GM21390 (cell line): ENCODE measurements around the gene MDC1.
A peak's percentile ranks its signal among the peaks of the same experiment; 100 is the strongest.

ENCODE experiments used
- ATAC-seq: cut with Tn5 transposase; IDR thresholded peaks from one replicate; pipeline ENCODE4 v1.9.1; 2021; ENCODE audit not compliant: unreplicated experiment

Gene MDC1

DNA sequence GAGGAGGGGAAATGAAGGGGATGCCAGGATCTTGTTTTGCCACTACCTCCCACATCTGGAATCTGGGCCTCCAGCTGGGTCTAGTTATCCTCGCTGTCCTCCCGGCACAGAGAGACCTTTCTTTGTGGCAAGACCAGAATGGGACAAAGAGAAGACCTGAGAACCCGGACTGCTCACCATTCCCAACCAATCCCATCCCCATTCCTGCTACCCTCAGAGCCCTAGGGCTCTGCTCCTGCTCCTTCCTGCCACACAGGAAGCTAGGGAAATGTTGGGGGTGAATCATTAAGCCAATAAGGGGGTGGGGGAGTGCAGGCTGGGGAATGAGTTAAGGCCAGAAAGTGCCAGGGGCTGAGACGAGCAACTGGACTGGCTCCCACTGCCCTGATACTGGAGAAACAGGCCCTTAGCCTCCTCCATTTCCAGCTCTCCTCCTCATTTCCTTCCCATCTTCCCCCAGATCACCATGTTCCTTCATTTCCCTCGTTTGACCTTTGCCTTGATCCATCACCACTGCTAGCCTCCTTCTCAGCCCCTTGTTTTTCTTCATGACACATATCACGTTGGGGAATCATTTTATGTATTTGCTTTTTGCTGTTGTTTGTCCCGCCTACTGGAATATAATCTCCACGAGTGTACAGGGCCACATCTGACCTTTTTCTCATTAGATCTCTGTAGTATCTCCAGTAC lies 31.9 kb upstream of the MDC1 start:
- no peak for ATAC-seq

DNA sequence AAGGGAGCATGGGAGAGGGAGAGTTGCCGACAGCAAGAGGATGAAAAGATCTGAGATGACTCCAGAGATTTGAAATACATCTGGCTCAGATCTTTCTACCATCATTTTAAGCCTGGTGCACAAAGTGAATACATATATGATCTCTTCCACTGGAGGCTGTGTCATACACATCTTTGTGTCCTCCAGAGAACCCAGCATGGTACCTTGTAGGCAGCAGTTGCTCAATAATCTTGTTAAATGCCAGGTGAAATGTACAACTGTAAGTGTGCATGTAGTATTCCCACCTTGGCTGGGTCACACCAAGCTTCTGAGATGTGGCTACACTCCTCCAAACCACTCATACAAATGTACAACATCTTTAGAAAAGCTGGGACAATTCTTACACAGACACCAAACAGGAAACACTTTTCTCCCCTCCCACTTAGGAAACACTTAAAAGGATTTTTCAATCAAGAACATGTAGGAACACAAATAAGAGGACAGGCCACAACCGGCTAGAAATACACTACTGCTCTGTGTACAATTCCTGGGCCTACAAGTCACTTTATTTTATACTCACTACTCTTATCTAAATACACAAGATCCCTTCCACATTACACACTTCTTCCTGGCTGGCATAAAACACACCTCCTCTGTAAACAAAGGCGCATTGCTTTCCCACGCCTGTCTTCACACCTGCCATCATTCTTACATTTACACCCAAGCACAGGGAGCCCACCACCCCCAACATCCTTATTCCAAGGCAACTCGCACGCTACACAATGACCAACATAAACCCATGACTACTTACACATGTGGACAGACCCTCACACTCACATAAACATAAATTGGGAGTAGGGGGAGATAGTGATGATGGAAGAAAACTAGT lies 31.1 kb upstream of the MDC1 start:
- no peak for ATAC-seq

DNA sequence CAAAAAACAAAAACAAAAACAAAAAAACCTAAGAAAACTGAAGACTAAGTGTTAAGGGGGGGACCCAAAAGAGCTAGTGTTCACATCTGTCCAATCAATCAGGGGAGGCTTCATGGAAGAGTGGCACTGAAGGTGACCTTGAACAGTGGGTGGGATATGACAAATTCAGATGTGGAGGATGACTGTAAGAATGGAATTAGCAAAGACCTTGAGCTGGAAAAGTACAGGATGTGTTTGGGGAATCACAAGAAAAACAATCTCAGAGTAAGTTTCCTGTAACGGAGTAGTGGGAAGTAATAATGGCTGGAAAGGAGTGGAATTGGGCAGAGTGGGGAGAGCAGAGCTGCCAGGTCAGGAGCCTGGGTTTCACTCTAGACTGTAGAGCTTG lies 30.2 kb upstream of the MDC1 start:
- no peak for ATAC-seq

DNA sequence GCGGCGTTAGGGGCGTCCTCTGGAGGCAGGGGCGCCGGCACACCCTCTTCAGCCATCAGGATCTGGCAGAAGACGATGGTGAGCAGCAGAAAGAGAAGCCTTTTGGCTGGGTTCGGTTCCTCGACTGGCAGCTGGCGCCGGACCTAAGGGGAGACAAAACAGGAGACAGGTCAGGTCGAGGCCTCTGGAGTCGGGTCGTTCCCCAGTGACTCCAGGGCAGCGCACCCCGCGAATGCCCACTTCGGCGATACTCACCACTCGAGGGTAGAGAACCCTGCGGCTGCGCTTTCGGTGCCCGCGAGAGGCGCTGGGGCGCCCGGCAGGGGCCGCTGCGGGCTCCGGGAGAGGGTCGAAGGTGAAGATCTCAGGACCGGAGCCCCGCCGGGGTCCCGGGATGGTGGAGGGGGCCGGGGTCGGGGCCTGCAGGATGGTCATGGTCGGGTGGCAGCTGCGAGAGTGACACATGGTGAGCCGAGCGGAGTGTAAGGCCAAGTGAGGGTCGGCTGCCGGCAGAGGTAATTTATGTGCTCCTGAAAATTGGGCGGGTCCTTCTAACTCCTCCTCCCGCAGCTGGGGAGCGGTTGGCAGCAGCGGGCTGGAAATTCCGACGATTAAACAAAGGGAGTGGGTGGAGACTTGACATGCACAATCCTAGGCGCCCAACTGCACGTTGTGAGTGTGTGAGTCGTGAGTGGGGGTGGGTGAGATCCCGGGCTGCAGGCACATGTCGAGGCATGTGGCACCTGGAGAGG lies 27.1 kb upstream of the MDC1 start, which contains the start of gene IER3:
TSS of gene IER3 (minus strand) at position 494 of the 752 bp plus-strand sequence. CDS start at position 465, 29 bp downstream.
- no peak for ATAC-seq

DNA sequence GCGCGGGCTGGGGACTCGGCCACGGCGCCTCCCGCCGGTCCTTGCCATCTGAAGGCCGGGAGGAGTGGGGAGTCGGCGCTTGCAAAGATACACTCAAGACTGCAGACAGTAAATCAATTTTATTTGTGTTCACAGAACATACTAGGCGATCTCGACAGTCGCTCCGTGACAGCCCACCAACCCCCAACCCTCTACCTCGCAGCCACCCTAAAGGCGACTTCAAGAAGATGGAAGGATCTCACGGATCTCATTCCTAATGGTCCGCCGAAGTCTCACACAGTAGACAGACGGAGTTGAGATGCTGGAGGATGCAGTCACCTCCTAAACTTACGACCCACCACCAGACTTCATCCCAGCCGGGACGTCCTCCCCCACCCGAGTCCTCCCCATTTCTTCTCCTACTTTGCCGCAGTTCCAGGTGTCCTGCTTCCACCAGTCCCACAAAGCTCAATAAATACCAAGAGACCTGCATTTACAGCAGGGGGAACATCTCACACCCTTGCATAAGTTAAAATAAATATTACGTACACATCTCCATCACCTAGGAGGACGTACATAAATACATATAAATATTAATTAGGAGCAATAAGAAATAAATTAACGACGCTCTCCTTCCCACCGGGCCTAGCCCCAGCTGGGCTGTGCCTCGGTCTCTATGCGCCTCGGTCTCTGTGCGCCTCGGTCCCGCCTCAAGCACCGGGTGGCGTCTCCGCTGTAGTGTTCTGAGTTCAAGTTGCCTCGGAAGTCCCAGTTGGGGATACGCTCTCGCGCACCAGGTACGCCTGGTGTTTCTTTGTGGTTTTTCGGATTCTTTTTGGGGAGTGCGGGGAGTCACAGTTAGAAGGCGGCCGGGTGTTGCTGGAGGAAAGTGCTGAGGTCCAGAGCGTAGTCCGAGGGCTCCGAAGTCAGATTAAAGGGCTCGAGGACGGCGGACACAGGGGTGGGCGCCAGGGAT lies 26.3 kb upstream of the MDC1 start:
- ATAC-seq, result no peak

DNA sequence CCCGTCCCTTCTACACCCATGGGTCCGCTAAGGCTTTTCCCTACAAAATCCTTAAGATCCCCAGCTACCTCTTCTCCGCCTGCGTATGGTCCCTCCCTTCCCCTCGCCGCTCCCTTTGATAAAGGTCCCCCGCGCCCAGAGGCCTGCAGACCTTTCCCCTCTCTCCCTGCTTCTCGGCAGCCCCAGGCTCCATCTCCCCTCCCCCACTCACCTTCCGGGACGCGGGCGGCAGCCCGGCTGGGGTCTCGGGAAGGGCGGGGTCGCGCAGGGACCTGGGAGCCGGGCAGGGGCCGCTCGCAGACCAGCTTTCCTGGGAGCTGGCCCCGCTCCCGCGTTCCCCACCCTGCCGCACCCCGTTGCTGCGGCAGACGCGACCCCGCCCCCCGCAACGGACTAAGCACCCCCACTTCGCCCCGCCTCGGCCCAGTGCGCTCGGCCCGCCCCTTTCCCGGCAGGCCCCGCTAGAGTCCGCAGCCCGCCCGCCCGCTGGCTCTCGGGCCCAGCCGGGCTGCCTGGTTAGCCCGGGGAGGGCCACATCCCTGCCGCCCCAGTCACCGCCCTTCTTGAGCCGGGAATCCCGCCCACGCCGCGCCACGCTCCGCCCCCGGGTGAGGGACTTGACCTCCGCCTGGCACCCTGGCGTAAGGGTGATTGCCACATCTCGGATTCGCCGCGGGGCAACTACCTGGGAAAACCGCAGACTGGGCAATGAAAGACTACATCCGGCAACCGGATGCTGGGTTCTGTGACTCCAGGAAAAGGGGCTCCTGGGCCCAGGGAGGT lies 25.4 kb upstream of the MDC1 start, which contains the start of gene FLOT1:
TSS of gene FLOT1 (minus strand) at position 372 of the 783 bp plus-strand sequence. CDS start 498 bp downstream, outside the sequence.
- ATAC-seq, result peak; percentile 76

DNA sequence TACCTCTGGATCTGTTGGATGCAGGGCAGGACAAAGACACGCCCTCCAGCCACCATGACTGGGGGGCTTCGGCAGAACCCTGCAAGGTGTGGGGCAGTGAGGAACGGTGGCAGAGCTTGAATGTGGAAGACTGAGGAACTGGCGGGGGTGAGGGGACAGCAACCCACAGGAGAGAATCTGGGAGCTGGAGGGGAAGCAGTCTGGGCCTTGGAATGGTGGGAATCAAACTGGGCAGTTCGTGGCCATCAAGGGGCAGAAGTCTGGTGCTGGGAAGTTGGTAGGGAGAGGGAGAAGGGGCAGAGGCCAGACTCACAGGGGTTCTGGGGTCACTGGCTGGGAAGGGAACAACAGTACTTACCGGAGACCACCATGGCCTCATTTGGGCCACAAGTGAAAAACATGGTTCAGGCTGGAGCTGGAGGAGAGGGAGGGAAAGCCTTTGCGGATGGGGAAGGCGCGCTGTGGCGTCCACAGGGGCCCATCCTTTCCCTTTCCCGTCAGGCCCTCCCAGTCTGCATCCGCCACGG lies 24.8 kb upstream of the MDC1 start:
- peak; percentile 0 for ATAC-seq

DNA sequence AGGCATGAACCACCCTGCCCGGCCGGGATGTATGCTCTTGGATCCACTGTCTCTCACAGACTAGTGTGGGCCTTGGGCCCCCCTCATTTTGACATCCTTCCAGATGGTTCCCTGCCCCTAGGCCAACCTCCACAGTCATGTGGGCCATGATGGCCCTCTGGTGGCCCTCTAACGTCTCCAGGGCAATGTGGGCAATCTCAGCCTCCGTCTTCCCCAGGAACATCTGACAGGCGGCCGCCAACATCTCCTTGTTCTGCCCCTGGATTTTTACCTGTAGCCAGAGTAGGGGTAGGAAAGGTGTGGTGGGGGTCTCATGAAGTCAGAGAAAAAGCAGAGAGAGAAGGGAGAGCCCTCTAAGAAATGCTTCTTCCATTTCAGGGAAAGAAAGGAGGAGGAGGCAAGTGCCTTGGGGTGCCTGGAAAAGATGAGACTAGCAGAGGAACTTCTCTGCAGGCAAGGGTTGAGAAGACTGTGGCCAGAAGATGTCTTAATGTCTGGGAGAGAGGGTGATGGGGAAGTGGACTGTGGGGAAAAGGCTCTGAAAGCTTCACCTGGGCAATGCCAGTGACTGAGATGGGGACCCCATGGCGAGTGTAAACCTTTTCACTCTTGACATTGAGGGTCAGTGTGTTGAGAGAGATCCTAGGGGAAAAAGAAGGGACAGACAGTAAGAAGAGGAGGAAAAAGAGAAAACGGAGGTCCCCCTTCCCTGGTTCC lies 24.1 kb upstream of the MDC1 start:
- ATAC-seq, result no peak

DNA sequence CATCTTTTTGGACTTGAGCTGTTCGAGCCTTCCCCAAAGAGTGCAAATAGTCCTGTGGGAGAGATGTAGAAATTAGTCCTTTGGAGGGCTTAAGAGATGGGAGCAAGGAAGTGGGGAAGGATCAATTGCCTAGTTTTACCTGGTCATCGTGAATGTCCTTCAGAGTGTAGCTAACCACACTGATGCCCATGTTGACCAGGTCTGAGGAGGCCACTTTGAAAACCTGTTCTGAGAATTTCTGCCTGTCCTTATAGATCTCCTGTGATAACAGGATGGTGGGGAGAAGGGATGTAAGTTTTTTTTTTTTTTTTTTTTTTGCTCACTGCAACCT lies 23.4 kb upstream of the MDC1 start:
- no peak for ATAC-seq

DNA sequence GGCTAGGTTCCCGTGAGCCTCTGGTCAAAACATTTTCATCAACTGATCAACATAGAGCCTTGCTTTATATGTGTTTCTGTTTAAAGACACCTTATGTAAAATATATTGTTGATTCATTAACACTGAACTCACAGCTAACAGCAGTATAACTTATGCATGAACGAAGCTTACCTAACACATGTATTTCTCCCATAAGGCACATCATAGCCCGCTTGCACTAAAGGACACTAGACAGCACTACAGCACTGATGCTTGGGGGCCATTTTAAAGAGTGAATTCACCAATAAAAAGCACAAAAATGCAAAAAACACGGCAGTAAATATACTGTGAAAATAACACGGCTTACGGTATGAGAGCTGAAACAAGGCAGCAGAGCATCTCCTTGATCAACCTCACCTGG lies 21.5 kb upstream of the MDC1 start:
- no peak for ATAC-seq

DNA sequence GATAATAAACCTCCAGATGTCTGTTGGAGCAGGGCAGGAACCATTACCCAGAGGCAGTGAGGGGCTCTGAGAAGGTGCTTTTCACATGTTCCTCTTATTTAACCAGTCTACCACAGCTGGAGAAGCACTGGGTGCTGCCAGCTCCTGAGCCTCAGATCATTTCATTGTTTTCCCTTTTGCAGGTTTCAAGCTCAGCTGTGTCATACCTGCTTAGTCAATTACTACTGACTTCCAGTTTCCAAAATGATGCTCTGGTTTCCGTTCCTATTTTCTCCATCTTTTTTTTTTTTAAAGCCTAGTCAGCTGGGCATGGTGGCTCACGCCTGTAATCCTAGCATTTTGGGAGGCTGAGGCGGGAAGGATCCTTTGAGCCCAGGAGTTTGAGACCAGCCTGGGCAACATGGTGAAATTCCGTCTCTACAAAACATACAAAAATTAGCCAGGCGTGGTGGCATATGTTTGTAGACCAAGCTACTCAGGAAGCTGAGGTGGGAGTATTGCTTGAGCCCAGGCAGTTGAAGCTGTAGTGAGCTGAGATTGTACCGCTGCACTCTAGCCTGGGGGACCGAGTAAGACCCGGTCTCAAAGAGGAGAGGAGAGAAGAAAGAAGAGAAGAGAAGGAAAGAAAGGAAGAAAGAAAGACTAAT lies 18.7 kb upstream of the MDC1 start:
- ATAC-seq, result peak; percentile 52

DNA sequence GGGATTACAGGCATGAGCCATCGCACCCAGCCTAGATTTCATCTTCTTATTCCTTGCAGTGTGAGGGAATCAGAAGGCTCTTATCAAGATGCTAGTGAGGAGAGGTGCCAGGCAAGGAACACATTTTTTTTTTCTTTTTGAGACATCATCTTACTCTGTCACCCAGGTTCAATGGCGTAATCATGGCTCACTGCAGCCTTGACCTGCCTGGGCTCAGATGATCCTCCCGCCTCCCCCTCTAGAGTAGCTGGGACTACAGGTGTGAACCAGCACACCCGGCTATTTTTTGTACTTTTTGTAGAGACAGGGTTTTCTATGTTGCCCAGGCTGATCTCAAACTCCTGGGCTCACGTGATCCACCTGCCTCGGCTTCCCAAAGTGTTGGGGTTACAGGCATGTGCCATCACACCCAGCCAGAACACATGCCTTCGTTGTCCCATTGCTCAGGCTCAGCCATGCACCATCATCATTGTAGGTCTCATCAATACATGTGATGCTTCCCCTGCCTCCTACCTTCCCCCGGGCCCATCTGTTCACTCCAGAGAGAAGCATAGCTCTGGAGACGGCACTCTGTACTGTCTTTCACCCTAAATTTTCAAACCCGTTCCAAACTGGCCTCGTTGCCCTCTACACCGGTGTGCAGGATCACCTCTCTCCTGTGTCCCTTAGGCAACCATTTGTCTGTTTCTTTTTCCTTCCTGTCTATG lies 15.3 kb upstream of the MDC1 start:
- ATAC-seq, result no peak

DNA sequence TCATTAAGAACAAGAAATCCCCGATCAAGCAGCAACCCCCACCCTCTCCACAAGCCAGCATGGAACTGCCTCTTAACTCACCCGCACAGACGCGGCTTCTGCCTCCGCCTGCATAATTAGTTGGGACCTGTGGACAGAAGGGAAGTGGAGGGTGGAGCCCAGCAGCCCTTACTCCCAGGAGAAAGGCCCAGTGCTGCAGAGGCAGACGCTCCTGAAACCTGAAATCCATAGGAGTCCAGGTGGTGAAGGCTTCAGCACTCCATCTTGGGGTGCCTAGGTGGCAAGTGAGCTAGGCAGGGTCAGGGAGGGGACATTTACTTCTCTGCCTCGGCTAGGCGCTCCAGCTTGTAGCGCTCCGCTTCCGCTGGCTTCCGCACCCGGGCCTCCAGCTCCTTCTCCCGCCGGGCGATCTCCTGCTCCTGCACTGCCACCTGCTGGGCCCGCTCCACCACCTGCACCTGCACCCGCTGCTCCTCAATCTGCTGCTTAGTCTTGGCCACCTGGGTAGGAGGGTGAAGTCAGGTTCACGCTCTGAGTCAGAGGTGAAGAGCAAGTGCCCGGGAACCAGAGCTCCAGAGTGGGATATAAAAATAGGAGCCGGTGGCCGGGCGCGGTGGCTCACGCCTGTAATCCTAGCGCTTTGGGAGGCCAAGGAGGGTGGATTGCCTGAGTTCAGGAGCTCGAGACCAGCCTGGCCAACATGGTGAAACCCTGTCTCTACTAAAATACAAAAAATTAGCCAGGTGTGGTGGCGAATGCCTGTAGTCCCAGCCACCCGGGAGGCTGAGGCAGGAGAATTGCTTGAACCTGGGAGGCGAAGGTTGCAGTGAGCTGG lies 13.7 kb upstream of the MDC1 start:
- ATAC-seq, result no peak

DNA sequence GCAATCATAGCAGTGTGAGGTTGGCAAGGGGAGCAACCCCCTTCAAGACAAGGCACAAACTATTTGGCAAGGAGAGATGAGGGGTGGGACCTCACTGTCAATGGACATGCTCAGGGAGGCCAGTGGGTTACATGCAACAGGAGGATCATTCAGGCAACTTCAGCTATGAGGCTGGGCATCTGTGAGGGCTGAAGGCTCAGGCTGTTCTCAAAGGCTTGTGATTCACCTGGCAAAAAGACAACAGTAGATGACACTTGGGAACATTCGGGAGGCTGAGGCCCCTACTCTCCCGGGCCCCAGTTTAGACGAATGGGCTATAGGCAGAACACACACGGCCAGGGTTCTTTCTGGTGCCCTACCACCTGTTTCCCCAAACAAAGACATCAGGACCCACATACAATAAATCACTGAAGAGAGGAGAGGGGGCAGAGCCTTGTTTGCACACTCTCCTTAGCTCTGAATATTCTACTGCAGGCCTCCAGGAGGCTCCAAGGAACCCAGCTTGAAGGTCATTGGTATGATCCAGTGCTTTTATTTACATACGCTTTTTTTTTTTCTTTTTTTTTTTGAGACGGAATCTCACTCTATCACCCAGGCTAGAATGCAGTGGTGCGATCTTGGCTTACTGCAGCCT lies 11.0 kb upstream of the MDC1 start:
- ATAC-seq, result no peak

DNA sequence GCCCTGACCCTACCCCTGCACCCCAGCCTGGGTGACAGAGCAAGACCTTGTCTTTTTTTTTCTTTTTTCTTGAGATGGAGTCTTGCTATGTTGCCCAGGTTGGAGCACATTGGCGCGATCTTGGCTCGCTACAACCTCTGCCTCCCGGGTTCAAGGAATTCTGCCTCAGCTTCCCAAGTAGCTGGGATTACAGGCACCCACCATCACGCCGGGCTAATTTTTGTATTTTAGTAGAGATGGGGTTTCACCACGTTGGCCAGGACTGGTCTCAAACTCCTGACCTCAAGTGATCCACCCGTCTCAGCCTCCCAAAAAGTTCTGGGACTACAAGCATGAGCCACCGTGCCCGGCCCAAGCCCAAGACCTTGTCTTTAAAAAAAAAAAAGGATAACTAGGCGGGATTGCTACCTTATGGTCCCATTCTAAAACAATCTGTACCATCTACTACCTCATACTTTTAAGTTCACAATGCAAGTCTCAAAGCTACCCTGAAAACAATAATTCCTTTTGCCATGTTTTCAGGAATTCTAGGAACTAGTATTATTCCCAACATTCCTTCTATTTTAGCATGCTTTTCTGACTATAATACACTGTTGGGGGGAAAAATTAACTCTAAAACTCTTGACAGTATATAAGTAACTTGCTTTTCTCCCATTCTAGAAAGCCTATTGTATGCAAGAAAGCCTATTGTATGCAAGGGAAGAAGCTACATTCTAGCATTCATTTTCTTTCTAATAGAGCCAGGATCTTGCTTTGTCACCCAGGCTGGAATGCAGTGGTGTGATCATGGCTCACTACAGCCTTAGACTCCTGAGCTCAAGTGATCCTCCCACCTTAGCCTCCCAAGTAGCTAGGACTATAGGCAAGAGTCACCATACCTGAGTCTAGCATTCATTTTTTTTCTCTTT lies 9.7 kb upstream of the MDC1 start:
- ATAC-seq, result no peak
